WTC11 (cell line): ENCODE results near the gene WLS.

ENCODE experiments used
- ATF2 ChIP-seq: sonication (generic); formaldehyde crosslinking; IDR thresholded peaks from 2 replicates; pipeline ENCODE4 v1.8.1; 2022; ENCODE audit warnings: low read depth, missing genetic modification reagents, borderline replicate concordance
- E2F4 ChIP-seq: sonication (generic); formaldehyde crosslinking; IDR thresholded peaks from 2 replicates; pipeline ENCODE4 v1.8.1; 2022; ENCODE audit warnings: low read depth, mild to moderate bottlenecking, moderate library complexity, missing genetic modification reagents, borderline replicate concordance
- MAX ChIP-seq: sonication (generic); formaldehyde crosslinking; IDR thresholded peaks from 2 replicates; pipeline ENCODE4 v1.8.0; 2022; ENCODE audit warnings: mild to moderate bottlenecking, missing genetic modification reagents
- NFYB ChIP-seq: sonication (generic); formaldehyde crosslinking; conservative IDR thresholded peaks from 2 replicates; pipeline ENCODE4 v1.8.0; 2022; ENCODE audit warnings: low read depth, missing genetic modification reagents
- PREB ChIP-seq: sonication (generic); formaldehyde crosslinking; IDR thresholded peaks from 2 replicates; pipeline ENCODE4 v1.8.1; 2022; ENCODE audit warnings: mild to moderate bottlenecking, missing genetic modification reagents, moderate library complexity, borderline replicate concordance
- USF2 ChIP-seq: sonication (generic); formaldehyde crosslinking; IDR thresholded peaks from 2 replicates; pipeline ENCODE4 v1.8.1; 2023; ENCODE audit warnings: mild to moderate bottlenecking, missing genetic modification reagents, moderate library complexity
- ZNF121 ChIP-seq: sonication (generic); formaldehyde crosslinking; IDR thresholded peaks from 2 replicates; pipeline ENCODE4 v1.8.0; 2023; ENCODE audit warnings: missing genetic modification reagents

GRCh38 chr1:68151690-68152089, 80.6 kb downstream of the WLS start:
- no peak for TF ChIP-seq E2F4
- TF ChIP-seq ATF2 = no peak
- TF ChIP-seq ZNF121 (CRISPR knock-in tag) = no peak
- no peak for TF ChIP-seq PREB (CRISPR knock-in tag)
- TF ChIP-seq MAX (CRISPR knock-in tag) = no peak
- TF ChIP-seq NFYB (CRISPR knock-in tag) = no peak
- TF ChIP-seq USF2 = peak; percentile 64
